OCI-LY7 (cell line): Measurements from ENCODE around the gene BDH1.

Experiments
- EZH2phosphoT487 ChIP-seq: fragments of 200-600 bp; sonication (generic); IDR thresholded peaks from 2 replicates; pipeline ENCODE4 v1.6.1; 2018; ENCODE audit warnings: low read depth, borderline replicate concordance, mild to moderate bottlenecking, mixed run types, antibody characterized with exemption, low read length, moderate library complexity, mixed read lengths
- TF ChIP-seq, protein P1 (sequence below): fragments of 200-600 bp; sonication (generic); conservative IDR thresholded peaks from 2 replicates; pipeline ENCODE4 v1.5.1; 2014; ENCODE audit warnings: mild to moderate bottlenecking, antibody characterized with exemption, low read length, moderate library complexity, mixed read lengths

GRCh38 chr3:197500812-197501211 lies 55.0 kb downstream of the BDH1 start:
- TF ChIP-seq, protein P1, sequence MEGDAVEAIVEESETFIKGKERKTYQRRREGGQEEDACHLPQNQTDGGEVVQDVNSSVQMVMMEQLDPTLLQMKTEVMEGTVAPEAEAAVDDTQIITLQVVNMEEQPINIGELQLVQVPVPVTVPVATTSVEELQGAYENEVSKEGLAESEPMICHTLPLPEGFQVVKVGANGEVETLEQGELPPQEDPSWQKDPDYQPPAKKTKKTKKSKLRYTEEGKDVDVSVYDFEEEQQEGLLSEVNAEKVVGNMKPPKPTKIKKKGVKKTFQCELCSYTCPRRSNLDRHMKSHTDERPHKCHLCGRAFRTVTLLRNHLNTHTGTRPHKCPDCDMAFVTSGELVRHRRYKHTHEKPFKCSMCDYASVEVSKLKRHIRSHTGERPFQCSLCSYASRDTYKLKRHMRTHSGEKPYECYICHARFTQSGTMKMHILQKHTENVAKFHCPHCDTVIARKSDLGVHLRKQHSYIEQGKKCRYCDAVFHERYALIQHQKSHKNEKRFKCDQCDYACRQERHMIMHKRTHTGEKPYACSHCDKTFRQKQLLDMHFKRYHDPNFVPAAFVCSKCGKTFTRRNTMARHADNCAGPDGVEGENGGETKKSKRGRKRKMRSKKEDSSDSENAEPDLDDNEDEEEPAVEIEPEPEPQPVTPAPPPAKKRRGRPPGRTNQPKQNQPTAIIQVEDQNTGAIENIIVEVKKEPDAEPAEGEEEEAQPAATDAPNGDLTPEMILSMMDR: no peak
- TF ChIP-seq EZH2phosphoT487: no peak
